ENCODE results near the gene RAD51D.

The RAD51D gene

GRCh38 chr17:35063514-35064223 is 56.0 kb downstream of the RAD51D start, which contains the start of gene RFFL:
TSS of gene RFFL (minus strand) at chr17:35063707. CDS start at chr17:35026553, 37,154 bp downstream.
- peak within 1 kb of the TSS; percentile 79 for H3K27ac ChIP-seq
- TF ChIP-seq CTCF (conservative IDR thresholded peaks at IDR 0.05) (peak; percentile 40), ZFX (IDR thresholded peaks at IDR 0.05) (peak; percentile 12; the same call in 1 of the 2 replicates)

GRCh38 chr17:35062308-35062707 is 57.4 kb downstream of the RAD51D start:
- TF ChIP-seq CTCF (conservative IDR thresholded peaks at IDR 0.05) (no peak), ZFX (IDR thresholded peaks at IDR 0.05) (no peak)
- H3K27ac ChIP-seq = no peak overlapping the region

GRCh38 chr17:35057332-35057915 is 62.2 kb downstream of the RAD51D start:
- peak overlapping the region; percentile 51 for H3K27ac ChIP-seq
- TF ChIP-seq CTCF (conservative IDR thresholded peaks at IDR 0.05) (no peak), ZFX (IDR thresholded peaks at IDR 0.05) (no peak)

- H3K27ac ChIP-seq = no peak overlapping the region
- TF ChIP-seq ZFX (IDR thresholded peaks at IDR 0.05) (no peak), CTCF (conservative IDR thresholded peaks at IDR 0.05) (no peak)
These were observed 63.6 kb downstream of the RAD51D start for GRCh38 chr17:35056013-35056412.

- no peak for TF ChIP-seq CTCF (conservative IDR thresholded peaks at IDR 0.05)
- TF ChIP-seq ZFX (IDR thresholded peaks at IDR 0.05) = no peak
- H3K27ac ChIP-seq = no peak overlapping the region
These were observed 66.5 kb downstream of the RAD51D start for GRCh38 chr17:35053204-35053603.

- TF ChIP-seq ZFX (IDR thresholded peaks at IDR 0.05) = no peak
- no peak for TF ChIP-seq CTCF (conservative IDR thresholded peaks at IDR 0.05)
- no peak overlapping the region for H3K27ac ChIP-seq
These were observed 66.9 kb downstream of the RAD51D start for GRCh38 chr17:35052780-35053179.

- H3K27ac ChIP-seq = no peak overlapping the region
- TF ChIP-seq ZFX (IDR thresholded peaks at IDR 0.05) (no peak), CTCF (conservative IDR thresholded peaks at IDR 0.05) (no peak)
These were observed 67.4 kb downstream of the RAD51D start for GRCh38 chr17:35052241-35052610.
